GM20000 (cell line): Measurements from ENCODE around the gene ETV1.

Experiments used
- DNase-seq: peaks from one replicate; pipeline ENCODE4 v3.0.0; 2012; ENCODE audit warnings: low spot score
- CTCF ChIP-seq: IDR thresholded peaks from 2 replicates; pipeline ENCODE4 v1.5.1; 2012; ENCODE audit warnings: mild to moderate bottlenecking, control low read depth; ENCODE audit errors: extremely low read depth, missing control alignments

The ETV1 gene

DNA sequence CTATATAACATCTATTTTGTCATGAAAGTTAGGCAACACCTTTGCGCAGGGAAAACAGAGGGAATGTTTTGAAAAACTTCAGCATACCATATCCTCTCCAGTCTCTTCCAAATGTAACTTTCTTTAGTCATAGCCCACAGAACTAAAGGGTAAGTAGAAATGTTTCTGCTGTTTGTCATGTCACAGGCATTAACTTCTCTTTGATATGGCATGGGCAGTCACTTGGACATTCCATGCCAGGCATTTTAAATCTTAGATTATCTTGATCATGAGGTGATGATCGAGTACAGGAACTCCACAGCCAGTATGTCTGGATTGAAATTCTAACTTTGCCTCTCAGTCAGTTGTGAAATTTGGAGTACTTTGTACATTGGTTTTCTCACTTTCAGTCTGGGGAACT, 27.5 kb upstream of the ETV1 start:
- no peak for DNase-seq

GRCh38 chr7:14013898-14014297, 24.4 kb upstream of the ETV1 start:
- no peak for TF ChIP-seq CTCF
- no peak for DNase-seq

More for the DNA sequence above, 27.5 kb upstream of the ETV1 start:
- no peak for TF ChIP-seq CTCF

- DNase-seq: no peak
- no peak for TF ChIP-seq CTCF
Observed at GRCh38 chr7:14009453-14010418, 20.3 kb upstream of the ETV1 start.

DNA sequence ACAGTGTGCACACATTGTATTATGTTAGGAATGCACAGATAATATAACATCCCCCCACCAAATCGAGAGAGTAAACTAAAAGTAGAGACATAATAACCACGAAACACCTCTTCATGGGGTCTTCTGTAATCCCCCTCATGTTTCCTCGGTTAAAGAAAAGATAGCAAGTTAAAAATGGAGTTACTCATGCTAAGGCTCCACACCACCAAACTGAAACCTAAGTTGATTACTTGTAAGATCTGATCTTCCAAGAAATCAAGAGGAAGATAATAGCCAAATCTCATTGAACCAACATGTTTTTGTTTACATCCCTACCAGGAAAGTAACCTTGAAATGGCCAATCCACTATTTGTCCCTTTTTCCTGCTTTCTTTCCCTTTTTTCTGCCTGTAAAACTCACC, 11.7 kb upstream of the ETV1 start:
- DNase-seq: no peak
- TF ChIP-seq CTCF: no peak

GRCh38 chr7:14000247-14000646, 10.8 kb upstream of the ETV1 start:
- TF ChIP-seq CTCF: no peak
- no peak for DNase-seq

GRCh38 chr7:13998866-13999265, 9.4 kb upstream of the ETV1 start:
- TF ChIP-seq CTCF: no peak
- DNase-seq: no peak

- no peak for TF ChIP-seq CTCF
- DNase-seq: no peak
Observed at GRCh38 chr7:13992596-13992964, 3.1 kb upstream of the ETV1 start.
